ENCODE data around the gene RNF130. TPM values are rescaled to one million over a fixed set of nuclear protein-coding genes. Genes with fewer than 3 reads are reported as not detected.

RNF130 gene
- total and polyA plus RNA-seq, 9 of the 15 experiments (the other 6 are each of a cell fraction or from before 2014, with no cell fraction given) = 5.8 to 39.4 (median 27.1) TPM

- TF ChIP-seq ELK1 (CRISPR knock-in tag; IDR thresholded peaks at IDR 0.05) (no peak), CC2D1A (IDR thresholded peaks at IDR 0.05) (no peak), CTCF (IDR thresholded peaks at IDR 0.05 in 2 of 3, conservative IDR thresholded peaks at IDR 0.05 in 1 of 3; ENCODE audit: insufficient read depth in 2 of 3, low read depth in 1 of 3, low read length in 3 of 3) (no peak), BRF1 (IDR thresholded peaks at IDR 0.05; ENCODE audit: borderline replicate concordance, extremely low read depth, insufficient read length) (no peak), ZNF436 (CRISPR knock-in tag; IDR thresholded peaks at IDR 0.05) (no peak), ETV1 (tag; conservative IDR thresholded peaks at IDR 0.05; ENCODE audit: low read depth) (no peak), SNRNP70 (optimal IDR thresholded peaks at IDR 0.05; ENCODE audit: low read depth, low read length) (no peak), TAL1 (IDR thresholded peaks at IDR 0.05) (no peak)
These were observed 49.7 kb downstream of the RNF130 start (continued) for GRCh38 chr5:180021900-180022299.

GRCh38 chr5:180020176-180020575, 51.4 kb downstream of the RNF130 start:
- intact Hi-C loops (cut with micrococcal nuclease) (no loop called here), in situ Hi-C loops (cut with MboI) (no loop called here)
- ATAC-seq (no peak), DNase-seq (ENCODE audit: extremely low read depth in 1 of 4, low spot score in 3 of 4) (no peak), FAIRE-seq (no peak)
- H2AFZ ChIP-seq (ENCODE audit: low read depth, low read length) = no peak overlapping the region
- no peaks in the 10 kb centered on the region for H3K9me1 ChIP-seq (ENCODE audit: control insufficient read depth, insufficient read depth, low read length)
- H3K9me3 ChIP-seq (replicated peaks; ENCODE audit: control insufficient read depth, insufficient read depth, low read depth, low read length) = no peaks in the 10 kb centered on the region
- H3K4me1 ChIP-seq (replicated peaks in 1 of 2; ENCODE audit: control insufficient read depth in 2 of 2, insufficient read depth in 2 of 2, low read length in 2 of 2) = no peaks in the 10 kb centered on the region; a peak in 1 of 5 replicates
- H3K4me3 ChIP-seq = no peak overlapping the region
- ChIA-PET POLR2A (no interaction called here), CTCF (ENCODE audit: low intra/inter-chr PET ratio) (no interaction called here)
- H3K9ac ChIP-seq (ENCODE audit: insufficient read depth in 1 of 2, low read depth in 2 of 2, low read length in 2 of 2) = no peak overlapping the region
- WGBS (ENCODE audit: insufficient coverage, low coverage, missing lambda C conversion rate) = 59% methylated on average over 13 of the region's 15 CpGs
- TF ChIP-seq SMARCC2 (IDR thresholded peaks at IDR 0.05; ENCODE audit: low read depth) (no peak), ZNF121 (CRISPR knock-in tag; conservative IDR thresholded peaks at IDR 0.05) (no peak)
- H3K36me3 ChIP-seq (ENCODE audit: control insufficient read depth, insufficient read depth, low read length) = no peaks in the 10 kb centered on the region
- no peaks in the 10 kb centered on the region for H3K27me3 ChIP-seq (ENCODE audit: control insufficient read depth in 2 of 2, insufficient read depth in 2 of 2, low read length in 2 of 2)
- H4K20me1 ChIP-seq (replicated peaks; ENCODE audit: control insufficient read depth, insufficient read depth, low read length) = no peaks in the 10 kb centered on the region
- H3K79me2 ChIP-seq (ENCODE audit: control insufficient read depth, insufficient read depth, low read length) = no peaks in the 10 kb centered on the region
- H3K4me2 ChIP-seq (ENCODE audit: insufficient read depth, low read length) = no peak overlapping the region
- H3K27ac ChIP-seq (ENCODE audit: extremely low read depth, low read depth, low read length) = no peak overlapping the region
- no TSS peak for BruUV-seq (replicated peaks)
